A549 (cell line): ENCODE data around the gene TXNL4B. TPM values are rescaled to one million over a fixed set of nuclear protein-coding genes. Genes with fewer than 3 reads are reported as not detected.
A peak's percentile ranks its signal among the peaks of the same experiment; 100 is the strongest.
"Not testable (repeated sequence)": the region's sequence is repeated elsewhere in the genome, so short reads cannot be mapped to it uniquely, and the experiment has no call there.

ENCODE experiments used
- ATAC-seq, 2 experiments: fragments of 200-7000 bp in 1 of 2; fragments of >200 bp in 1 of 2; cut with Nextera tagmentation in 1 of 2; cut with Tn5 transposase in 1 of 2; 3 replicates each; pipeline versions ENCODE4 v1.8.0 to v1.9.1; 2018 to 2020; ENCODE audit warnings: mild to moderate bottlenecking in 1 of 2, moderate library complexity in 1 of 2
- CTCF ChIA-PET: fragments of 300-600 bp; sonication (Branson Sonifier 250); formaldehyde crosslinking; extraction: SDS; loops from one replicate; lab custom pipeline; 2021; ENCODE audit warnings: antibody characterized with exemption, inconsistent platforms; lab: Yijun Ruan, JAX
- POLR2A ChIA-PET: fragments of 350-600 bp; formaldehyde crosslinking; extraction: SDS; loops from one replicate; lab custom pipeline; 2021; ENCODE audit warnings: antibody characterized with exemption, inconsistent platforms; lab: Yijun Ruan, JAX
- DNase-seq, 2 experiments: peaks; one replicate each; pipeline versions ENCODE4 v3.0.0 to v3.0.0-alpha.2; 2011 to 2016; ENCODE audit warnings: low read depth in 1 of 2, low spot score in 1 of 2
- FAIRE-seq: peaks from 2 replicates; lab custom pipeline; 2011; peaks lifted over from hg19 to GRCh38; lab: Jason Lieb, UNC
- H3K27ac ChIP-seq, 2 experiments: fragments of >200 bp; sonication (Bioruptor Twin); formaldehyde crosslinking; 3 replicates each; pipeline ENCODE4 v1.5.1; 2016 to 2017
- H3K4me1 ChIP-seq: fragments of >200 bp; sonication (Bioruptor Twin); formaldehyde crosslinking; 3 replicates; pipeline ENCODE4 v1.6.1; 2016
- H3K4me2 ChIP-seq: fragments of >200 bp; sonication (Bioruptor Twin); formaldehyde crosslinking; 3 replicates; pipeline ENCODE4 v1.6.1; 2016
- H3K4me3 ChIP-seq: fragments of >200 bp; sonication (Bioruptor Twin); formaldehyde crosslinking; 3 replicates; pipeline ENCODE4 v1.5.1; 2016
- H3K9me3 ChIP-seq: fragments of >200 bp; sonication (Bioruptor Twin); formaldehyde crosslinking; 3 replicates; pipeline ENCODE4 v1.6.1; 2016
- CBX2 ChIP-seq: fragments of 200-600 bp; sonication (generic); IDR thresholded peaks from 2 replicates; pipeline ENCODE4 v1.6.1; 2016; ENCODE audit warnings: low read depth, mild to moderate bottlenecking, borderline replicate concordance
- CEBPB ChIP-seq, 2 experiments: fragments of >200 bp in 1 of 2; sonication (Bioruptor Twin) in 1 of 2; formaldehyde crosslinking in 1 of 2; IDR thresholded peaks; 2 replicates each; pipeline ENCODE4 v1.6.1; 2012 to 2016
- CHD2 ChIP-seq: fragments of 150-350 bp; IDR thresholded peaks from 2 replicates; pipeline ENCODE4 v1.6.1; 2014; ENCODE audit warnings: low read length; ENCODE audit not compliant: partially characterized antibody
- EHF ChIP-seq: fragments of 250-450 bp; sonication (Bioruptor Pico); IDR thresholded peaks from 2 replicates; pipeline ENCODE4 v1.5.0; 2020; ENCODE audit warnings: mild to moderate bottlenecking
- EHMT2 ChIP-seq: fragments of 200-600 bp; sonication (generic); IDR thresholded peaks from 2 replicates; pipeline ENCODE4 v1.6.1; 2016; ENCODE audit warnings: antibody characterized with exemption, low read depth, mild to moderate bottlenecking, moderate library complexity
- EP300 ChIP-seq, 2 experiments: fragments of >200 bp; sonication (Bioruptor Twin); formaldehyde crosslinking; IDR thresholded peaks; 2 replicates in 1 of 2; 3 replicates in 1 of 2; pipeline ENCODE4 v1.6.1; 2016 to 2017
- ESRRA ChIP-seq: fragments of 150-350 bp; IDR thresholded peaks from 2 replicates; pipeline ENCODE4 v1.6.1; 2014; ENCODE audit warnings: mild to moderate bottlenecking, low read length, borderline replicate concordance
- FOSB ChIP-seq: fragments of 250-450 bp; sonication (Bioruptor Pico); IDR thresholded peaks from 2 replicates; pipeline ENCODE4 v1.5.0; 2020; ENCODE audit warnings: mild to moderate bottlenecking, moderate library complexity
- HEYL ChIP-seq: fragments of 250-450 bp; sonication (Bioruptor Pico); IDR thresholded peaks from 2 replicates; pipeline ENCODE4 v1.8.0; 2021; ENCODE audit warnings: mild to moderate bottlenecking, moderate library complexity
- HOXB13 ChIP-seq: fragments of 250-450 bp; sonication (Bioruptor Pico); IDR thresholded peaks from 2 replicates; pipeline ENCODE4 v1.5.0; 2020; ENCODE audit warnings: low read depth, mild to moderate bottlenecking, moderate library complexity
- HOXB5 ChIP-seq: fragments of 250-450 bp; sonication (Bioruptor Pico); IDR thresholded peaks from 2 replicates; pipeline ENCODE4 v1.5.0; 2020; ENCODE audit warnings: mild to moderate bottlenecking, moderate library complexity
- JUN ChIP-seq, 2 experiments: fragments of >200 bp; sonication (Bioruptor Twin); formaldehyde crosslinking; IDR thresholded peaks; 2 replicates in 1 of 2; 3 replicates in 1 of 2; pipeline ENCODE4 v1.6.1; 2016 to 2017
- MAFK ChIP-seq: fragments of 450-650 bp; IDR thresholded peaks from 2 replicates; pipeline ENCODE4 v1.6.1; 2014; ENCODE audit not compliant: partially characterized antibody
- POLR2A ChIP-seq: IDR thresholded peaks from 2 replicates; pipeline ENCODE4 v1.6.1; 2012; ENCODE audit warnings: mild to moderate bottlenecking, low read length
- POLR2AphosphoS2 ChIP-seq: conservative IDR thresholded peaks from 2 replicates; pipeline ENCODE4 v1.6.1; 2012; ENCODE audit warnings: low read length, improper control_type of control experiment, inconsistent platforms
- RARB ChIP-seq: fragments of 250-450 bp; sonication (Bioruptor Pico); IDR thresholded peaks from 2 replicates; pipeline ENCODE4 v1.8.0; 2021; ENCODE audit warnings: mild to moderate bottlenecking, moderate library complexity
- SREBF2 ChIP-seq: fragments of 450-650 bp; IDR thresholded peaks from 2 replicates; pipeline ENCODE4 v1.6.1; 2014; ENCODE audit warnings: mild to moderate bottlenecking, moderate library complexity
- TP53 ChIP-seq: fragments of 250-450 bp; sonication (Bioruptor Pico); IDR thresholded peaks from 2 replicates; pipeline ENCODE4 v1.5.0; 2021; ENCODE audit warnings: mild to moderate bottlenecking, moderate library complexity
- ZSCAN20 ChIP-seq: fragments of 250-450 bp; sonication (Bioruptor Pico); IDR thresholded peaks from 2 replicates; pipeline ENCODE4 v1.8.0; 2022; ENCODE audit warnings: mild to moderate bottlenecking, moderate library complexity
- WGBS: methylation state at CpG from one replicate; pipeline ENCODE4 v1.1.6; 2017; ENCODE audit errors: missing lambda C conversion rate; 5-methylcytosine and 5-hydroxymethylcytosine counted together
- polyA plus RNA-seq, 4 experiments: library from polyadenylated mRNA; depleted of rRNA in 3 of 4; stranded (reverse); fragments of >200 nt; fragmentation: RNase III in 1 of 4; extraction: RNeasy Plus Mini Kit Qiagen cat#74134 plus additional on column Dnase treatment in 1 of 4; gene quantifications; 2 replicates in 3 of 4; 3 replicates in 1 of 4; pipeline ENCODE4 v1.2.3, GENCODE V29; 2011 to 2017
- TF ChIP-seq, protein P1 (sequence below): IDR thresholded peaks from 2 replicates; pipeline ENCODE4 v1.6.1; 2012

Gene TXNL4B
- polyA plus RNA-seq, 2 of the 4 experiments (the other 2 are of a cell fraction), result 16.4 to 32.7 TPM

DNA sequence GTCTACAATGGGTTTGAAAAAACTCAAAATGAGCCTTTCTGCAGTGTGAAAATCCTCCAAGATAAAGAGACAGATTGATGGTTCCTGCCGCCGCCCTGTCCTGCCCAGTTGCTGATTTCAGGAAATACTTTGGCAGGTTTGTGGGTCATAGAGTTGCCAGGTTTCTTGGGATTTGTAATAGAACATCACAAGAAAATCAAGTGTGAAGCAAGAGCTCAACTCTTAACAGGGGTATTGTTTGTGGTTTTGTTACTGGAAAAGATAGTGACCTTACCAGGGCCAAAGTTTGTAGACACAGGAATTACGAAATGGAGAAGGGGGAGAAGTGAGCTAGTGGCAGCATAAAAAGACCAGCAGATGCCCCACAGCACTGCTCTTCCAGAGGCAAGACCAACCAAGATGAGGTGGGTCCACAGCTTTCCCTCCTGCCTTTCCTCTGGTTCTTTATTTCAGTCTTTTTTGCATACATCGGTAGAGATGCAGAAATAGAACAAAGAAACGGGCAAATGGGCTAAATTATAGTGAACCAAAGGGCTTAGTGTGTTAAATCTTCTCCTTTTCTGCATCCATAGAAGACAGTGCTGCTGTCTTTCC, 39.1 kb downstream of the TXNL4B start, which contains the start of gene HP:
Gene HP, plus strand, starts transcription at position 252 of the 594 bp plus-strand sequence. Its CDS starts 148 bp downstream, at position 400.
- H3K4me3 ChIP-seq, H3K4me1 ChIP-seq, FAIRE-seq, DNase-seq, H3K4me2 ChIP-seq, H3K27ac ChIP-seq, ATAC-seq, H3K9me3 ChIP-seq, POLR2A ChIA-PET: not testable (repeated sequence)
- CTCF ChIA-PET, result interaction anchor here (1.1 kb wide), 1 partner anchor 12 kb away, joined by 5 read pairs; no protein-coding TSS in a partner anchor
- WGBS, result 58% methylated on average over 5 of the region's 5 CpGs

DNA sequence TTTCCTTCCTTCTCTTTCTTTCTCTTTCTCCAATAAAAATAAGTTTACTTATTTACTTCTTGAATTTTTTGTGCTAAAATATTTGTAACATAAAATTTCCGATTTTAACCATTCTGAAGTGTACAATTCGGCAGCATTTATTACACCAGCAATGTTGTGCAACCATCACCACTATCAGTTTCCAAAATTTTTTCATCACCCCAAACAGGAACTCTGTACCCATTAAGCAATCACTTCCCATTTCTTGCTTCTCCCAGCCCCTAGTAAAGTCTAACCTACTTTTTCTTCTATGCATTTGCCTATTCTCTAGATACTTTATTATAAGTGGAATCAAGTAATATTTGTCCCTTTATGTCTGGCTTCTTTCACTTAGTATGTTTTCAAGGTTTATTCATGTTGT, 41.6 kb downstream of the TXNL4B start:
- Histone ChIP-seq H3K27ac (no peak overlapping the region), H3K4me2 (no peak overlapping the region), H3K4me1 (no peaks in the 10 kb centered on the region), H3K9me3 (no peaks in the 10 kb centered on the region; the same call in 2 of the 3 replicates), H3K4me3 (no peak overlapping the region)
- DNase-seq (no peak), FAIRE-seq (no peak), ATAC-seq (no peak)
- TF ChIP-seq CEBPB (IDR thresholded peaks at IDR 0.05) (0 out of 4 replicates have a peak, but pooled peaks of 1 of the 2 experiments have one; percentile 27), CHD2 (no peak)
- CTCF ChIA-PET, result no interaction called here
- WGBS, result 5% methylated on average over 2 of the region's 2 CpGs
- POLR2A ChIA-PET, result no interaction called here

DNA sequence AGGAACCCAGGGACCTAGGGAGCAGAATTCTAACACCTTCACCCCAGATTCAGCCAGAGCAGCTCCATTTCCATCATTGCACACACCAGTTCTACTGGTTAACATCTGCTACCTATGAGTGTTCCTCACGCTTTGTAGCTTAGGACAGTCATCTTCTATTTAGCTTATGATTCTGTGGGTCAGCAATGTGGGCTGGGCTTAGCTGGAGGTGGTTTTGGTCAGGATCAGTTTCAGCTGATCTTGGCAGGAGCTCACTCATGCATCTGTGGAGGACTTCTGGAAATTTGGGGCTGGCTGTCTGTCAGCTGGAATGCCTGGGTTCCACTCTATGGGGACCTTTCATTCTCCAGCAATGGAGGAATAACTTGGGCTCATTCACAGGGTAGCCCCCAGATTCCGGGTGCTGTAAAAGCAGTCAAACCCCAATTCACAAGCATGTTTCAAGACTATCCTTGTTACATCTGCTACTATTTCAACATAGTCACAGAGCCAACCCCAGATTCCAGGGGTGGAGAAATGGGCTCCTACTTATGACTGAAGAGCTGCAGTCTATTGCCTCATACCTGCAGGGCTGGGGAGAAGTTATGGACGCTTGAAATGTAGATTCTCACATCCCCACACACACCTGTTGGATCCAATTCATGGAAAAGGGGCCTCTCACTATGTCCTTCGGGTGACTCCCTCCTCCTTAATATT, 42.5 kb downstream of the TXNL4B start:
- 17% methylated on average over 4 of the region's 4 CpGs for WGBS
- no peak overlapping the region for H3K4me3 ChIP-seq
- no peaks in the 10 kb centered on the region for H3K4me1 ChIP-seq
- DNase-seq (no peak), FAIRE-seq (no peak), ATAC-seq (no peak)
- CTCF ChIA-PET, result interaction anchor here (1.6 kb wide), 1 partner anchor 48 kb away, joined by 3 read pairs; no protein-coding TSS in a partner anchor
- TF ChIP-seq RARB, result no peak
- TF ChIP-seq FOSB (CRISPR knock-in tag), result no peak
- no peak for TF ChIP-seq POLR2A
- no peak for TF ChIP-seq EHF
- TF ChIP-seq JUN (IDR thresholded peaks at IDR 0.05), result no peak
- TF ChIP-seq HOXB5 (CRISPR knock-in tag), result no peak
- TF ChIP-seq, protein P1, sequence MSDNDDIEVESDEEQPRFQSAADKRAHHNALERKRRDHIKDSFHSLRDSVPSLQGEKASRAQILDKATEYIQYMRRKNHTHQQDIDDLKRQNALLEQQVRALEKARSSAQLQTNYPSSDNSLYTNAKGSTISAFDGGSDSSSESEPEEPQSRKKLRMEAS, result no peak
- no peak for TF ChIP-seq MAFK
- no peak for TF ChIP-seq CBX2
- no peak for TF ChIP-seq SREBF2
- TF ChIP-seq HEYL (CRISPR knock-in tag), result no peak
- TF ChIP-seq POLR2AphosphoS2, result no peak
- no peak for TF ChIP-seq EHMT2
- H3K9me3 ChIP-seq, result no peaks in the 10 kb centered on the region; the same call in 2 of the 3 replicates
- H3K27ac ChIP-seq, result no peak overlapping the region
- H3K4me2 ChIP-seq, result no peak overlapping the region
- POLR2A ChIA-PET, result no interaction called here

DNA sequence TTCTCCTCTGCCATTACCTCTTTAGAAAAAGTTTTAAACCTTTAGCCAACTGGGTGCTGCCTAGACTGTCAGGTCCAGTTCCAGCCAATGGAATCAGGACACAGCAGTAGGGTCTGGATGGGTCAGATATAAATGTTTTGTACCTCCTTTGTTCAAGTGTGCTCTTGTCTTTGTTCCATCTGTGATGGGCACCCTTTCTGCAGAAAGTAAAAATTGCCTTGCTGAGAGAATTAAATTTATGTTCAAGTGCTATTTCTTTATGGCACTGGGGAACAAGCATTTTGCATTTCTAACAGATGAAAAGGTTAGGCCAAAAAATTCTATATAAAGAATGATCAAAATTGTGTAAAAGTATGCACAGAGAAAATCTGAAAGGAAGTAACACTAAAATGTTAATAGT, 44.3 kb downstream of the TXNL4B start:
- TF ChIP-seq TP53 (CRISPR knock-in tag), result no peak
- TF ChIP-seq ZSCAN20 (CRISPR knock-in tag), result no peak
- no peak for TF ChIP-seq EHF
- TF ChIP-seq ESRRA, result no peak
- TF ChIP-seq HOXB13 (CRISPR knock-in tag), result no peak
- no peak for TF ChIP-seq EP300 (IDR thresholded peaks at IDR 0.05)
- no peak for TF ChIP-seq POLR2AphosphoS2
- no peak for TF ChIP-seq JUN (IDR thresholded peaks at IDR 0.05)
- no peak for FAIRE-seq
- Histone ChIP-seq H3K4me3 (no peak overlapping the region), H3K9me3 (no peaks in the 10 kb centered on the region; the same call in 2 of the 3 replicates), H3K4me1 (no peaks in the 10 kb centered on the region), H3K4me2 (no peak overlapping the region), H3K27ac (no peak overlapping the region)
- CTCF ChIA-PET, result no interaction called here
- POLR2A ChIA-PET, result no interaction called here
- ATAC-seq, result no peak
- DNase-seq, result no peak
